ENCODE results near the gene MAP2. TPM values are rescaled to one million over a fixed set of nuclear protein-coding genes. Genes with fewer than 3 reads are reported as not detected.

The MAP2 gene
- polyA plus RNA-seq, 1 donor from 2014 or later = 3.4 TPM

GRCh38 chr2:209741953-209742352, 318.1 kb downstream of the MAP2 start:
- Mint-ChIP-seq H3K27me3 (peaks cover 2% of the 10 kb centered on the region), H3K36me3 (no peaks in the 10 kb centered on the region), H3K4me3 (no peak overlapping the region), H3K27ac (no peak overlapping the region), H3K4me1 (peaks cover 0 to 3% (median 0%) of the 10 kb centered on the region in 3 donors), H3K9me3 (peaks cover 0 to 5% (median 0%) of the 10 kb centered on the region in 3 donors)

GRCh38 chr2:209753020-209753419, 329.2 kb downstream of the MAP2 start:
- Mint-ChIP-seq H3K27me3 (peaks cover 11% of the 10 kb centered on the region), H3K4me3 (no peak overlapping the region), H3K36me3 (no peaks in the 10 kb centered on the region), H3K9me3 (no peaks in the 10 kb centered on the region), H3K27ac (no peak overlapping the region), H3K4me1 (no peaks in the 10 kb centered on the region)

- Mint-ChIP-seq H3K27me3 (peaks cover 16% of the 10 kb centered on the region), H3K4me1 (no peaks in the 10 kb centered on the region)
Observed at GRCh38 chr2:209757163-209757562, 333.3 kb downstream of the MAP2 start.

GRCh38 chr2:209761566-209761965, 337.7 kb downstream of the MAP2 start:
- Mint-ChIP-seq H3K4me1 (no peaks in the 10 kb centered on the region), H3K36me3 (no peaks in the 10 kb centered on the region), H3K27me3 (peaks cover 9% of the 10 kb centered on the region), H3K9me3 (peaks cover 0 to 6% (median 3%) of the 10 kb centered on the region in 3 donors), H3K4me3 (no peak overlapping the region), H3K27ac (no peak overlapping the region)

More at GRCh38 chr2:209757163-209757562, 333.3 kb downstream of the MAP2 start:
- Mint-ChIP-seq H3K27ac (no peak overlapping the region), H3K9me3 (peaks cover 0 to 6% (median 3%) of the 10 kb centered on the region in 3 donors), H3K4me3 (no peak overlapping the region), H3K36me3 (no peaks in the 10 kb centered on the region)

- H3K36me3 Mint-ChIP-seq = no peaks in the 10 kb centered on the region
- peaks cover 9% of the 10 kb centered on the region for H3K27me3 Mint-ChIP-seq
- no peak overlapping the region for H3K4me3 Mint-ChIP-seq
- H3K9me3 Mint-ChIP-seq = peaks cover 0 to 6% (median 3%) of the 10 kb centered on the region in 3 donors
- no peaks in the 10 kb centered on the region for H3K4me1 Mint-ChIP-seq
- H3K27ac Mint-ChIP-seq = no peak overlapping the region
Observed at GRCh38 chr2:209762563-209762962, 338.7 kb downstream of the MAP2 start.

- Mint-ChIP-seq H3K27me3 (peaks cover 3% of the 10 kb centered on the region), H3K36me3 (no peaks in the 10 kb centered on the region), H3K4me3 (no peak overlapping the region), H3K9me3 (peaks cover 0 to 6% (median 3%) of the 10 kb centered on the region in 3 donors), H3K4me1 (no peaks in the 10 kb centered on the region), H3K27ac (no peak overlapping the region)
Observed at GRCh38 chr2:209763106-209763505, 339.3 kb downstream of the MAP2 start.

- peaks cover 8% of the 10 kb centered on the region for H3K27me3 Mint-ChIP-seq
- peaks cover 0 to 2% (median 0%) of the 10 kb centered on the region in 3 donors for H3K9me3 Mint-ChIP-seq
- H3K4me1 Mint-ChIP-seq = peaks cover 0 to 1% (median 0%) of the 10 kb centered on the region in 3 donors
- no peak overlapping the region for H3K4me3 Mint-ChIP-seq
- no peak overlapping the region for H3K27ac Mint-ChIP-seq
- H3K36me3 Mint-ChIP-seq = no peaks in the 10 kb centered on the region
Observed at GRCh38 chr2:209766613-209767012, 342.8 kb downstream of the MAP2 start.

- Mint-ChIP-seq H3K27me3 (peaks cover 9% of the 10 kb centered on the region), H3K36me3 (no peaks in the 10 kb centered on the region), H3K4me1 (peaks cover 0 to 2% (median 0%) of the 10 kb centered on the region in 3 donors), H3K4me3 (no peak overlapping the region), H3K27ac (no peak overlapping the region), H3K9me3 (peaks cover 0 to 2% (median under 1%) of the 10 kb centered on the region in 3 donors)
Observed at GRCh38 chr2:209767316-209767715, 343.5 kb downstream of the MAP2 start.

GRCh38 chr2:209768557-209768956, 344.7 kb downstream of the MAP2 start:
- Mint-ChIP-seq H3K9me3 (peaks cover 0 to 4% (median 2%) of the 10 kb centered on the region in 3 donors), H3K4me3 (no peak overlapping the region), H3K27ac (no peak overlapping the region), H3K27me3 (peaks cover 11% of the 10 kb centered on the region), H3K4me1 (peaks cover 0 to 3% (median 0%) of the 10 kb centered on the region in 3 donors), H3K36me3 (no peaks in the 10 kb centered on the region)

GRCh38 chr2:209771474-209772289, 347.8 kb downstream of the MAP2 start, which contains the start of gene UNC80:
Gene UNC80 (plus strand): TSS chr2:209771832. CDS start chr2:209772073, 241 bp downstream.
- Mint-ChIP-seq H3K27me3 (peaks cover 11% of the 10 kb centered on the region), H3K4me3 (peak within 1 kb of the TSS in 1 of 4 donors; percentile 34), H3K4me1 (peaks cover 0 to 3% (median 0%) of the 10 kb centered on the region in 3 donors), H3K27ac (no peak within 1 kb of the TSS), H3K9me3 (peaks cover 0 to 4% (median 2%) of the 10 kb centered on the region in 3 donors), H3K36me3 (no peaks in the 10 kb centered on the region)

GRCh38 chr2:209772290-209772685, 348.4 kb downstream of the MAP2 start:
- no peaks in the 10 kb centered on the region for H3K36me3 Mint-ChIP-seq
- peaks cover 0 to 4% (median 2%) of the 10 kb centered on the region in 3 donors for H3K9me3 Mint-ChIP-seq
- H3K4me1 Mint-ChIP-seq = peaks cover 0 to 3% (median 0%) of the 10 kb centered on the region in 3 donors
- H3K4me3 Mint-ChIP-seq = no peak overlapping the region
- peaks cover 11% of the 10 kb centered on the region for H3K27me3 Mint-ChIP-seq
- no peak overlapping the region for H3K27ac Mint-ChIP-seq

GRCh38 chr2:209773377-209773776, 349.5 kb downstream of the MAP2 start:
- H3K27me3 Mint-ChIP-seq = peaks cover 19% of the 10 kb centered on the region
- no peaks in the 10 kb centered on the region for H3K36me3 Mint-ChIP-seq
- peaks cover 0 to 3% (median 0%) of the 10 kb centered on the region in 3 donors for H3K4me1 Mint-ChIP-seq
- H3K27ac Mint-ChIP-seq = no peak overlapping the region
- H3K4me3 Mint-ChIP-seq = no peak overlapping the region
- peaks cover 0 to 4% (median 2%) of the 10 kb centered on the region in 3 donors for H3K9me3 Mint-ChIP-seq

All from IgD-negative memory B cell (primary cell).